ENCODE results near the gene ZDHHC8. TPM values are rescaled to one million over a fixed set of nuclear protein-coding genes. Genes with fewer than 3 reads are reported as not detected.

The ZDHHC8 gene
- total RNA-seq, 1 experiment from 2014 or later: 51.7 TPM

GRCh38 chr22:20130319-20130718, 1.3 kb upstream of the ZDHHC8 start:
- Histone ChIP-seq H4K8ac (replicated peaks; ENCODE audit: insufficient read length, low read depth, low read length) (no peak overlapping the region), H3K9me3 (ENCODE audit: control insufficient read depth, low read depth, low read length) (no peaks in the 10 kb centered on the region), H3K4me1 (ENCODE audit: insufficient read depth, low read length) (no peaks in the 10 kb centered on the region), H3K27me3 (ENCODE audit: insufficient read depth, low read length) (no peaks in the 10 kb centered on the region), H4K91ac (ENCODE audit: insufficient read length, low read depth, low read length) (no peak overlapping the region), H3K79me2 (ENCODE audit: insufficient read depth, low read length) (no peaks in the 10 kb centered on the region), H3K27ac (ENCODE audit: insufficient read length, low read depth, low read length) (no peak overlapping the region), H3K56ac (ENCODE audit: insufficient read length, low read depth, low read length) (no peak overlapping the region), H3K79me1 (ENCODE audit: insufficient read depth, low read depth, low read length, poor library complexity, severe bottlenecking) (no peaks in the 10 kb centered on the region), H3K23ac (ENCODE audit: insufficient read length, low read depth, low read length) (no peak overlapping the region), H3K9ac (ENCODE audit: extremely low read depth, insufficient read length, low read length) (no peak overlapping the region), H2BK20ac (ENCODE audit: low read depth, low read length, poor library complexity, severe bottlenecking) (no peak overlapping the region), H2BK5ac (ENCODE audit: insufficient read length, low read length) (no peak overlapping the region), H2BK12ac (ENCODE audit: insufficient read length, low read depth, low read length) (no peak overlapping the region), H4K5ac (ENCODE audit: insufficient read length, low read depth, low read length) (no peak overlapping the region), H2BK15ac (ENCODE audit: low read depth, low read length) (no peak overlapping the region), H2AFZ (ENCODE audit: low read length) (no peak overlapping the region), H3T11ph (ENCODE audit: low read length) (no peak overlapping the region), H2AK5ac (ENCODE audit: insufficient read length, low read length) (no peak overlapping the region), H3K4me2 (ENCODE audit: insufficient read depth, insufficient read length, low read length) (no peak overlapping the region), H4K20me1 (ENCODE audit: control insufficient read depth, insufficient read depth, insufficient read length) (peaks cover 2% of the 10 kb centered on the region), H2BK120ac (ENCODE audit: low read depth, low read length, poor library complexity, severe bottlenecking) (no peak overlapping the region), H3K14ac (ENCODE audit: insufficient read depth, low read length) (no peak overlapping the region), H3K4ac (ENCODE audit: low read depth, low read length) (no peak overlapping the region), H3K18ac (ENCODE audit: insufficient read length, low read depth, low read length) (no peak overlapping the region), H3K23me2 (ENCODE audit: insufficient read length, low read depth, low read length, poor library complexity, severe bottlenecking) (peaks cover 4% of the 10 kb centered on the region)
- WGBS (ENCODE audit: extremely low coverage, insufficient read length, low lambda C conversion rate): no CpG with 5 or more reads among the region's 3 CpGs
- H3K36me3 Mint-ChIP-seq (ENCODE audit: insufficient read depth in 1 of 3, low read depth in 3 of 3): peaks cover 12 to 30% (median 25%) of the 10 kb centered on the region in 3 experiments; a peak in 6 of 7 replicates
- no peak overlapping the region for H3K27ac Mint-ChIP-seq
- DNase-seq: no peak
- no peaks in the 10 kb centered on the region for H3K9me3 Mint-ChIP-seq
- H3K4me1 Mint-ChIP-seq: peaks cover 8% of the 10 kb centered on the region in 2 experiments
- H3K27me3 Mint-ChIP-seq (ENCODE audit: low read depth): no peaks in the 10 kb centered on the region; the same call in 1 of the 2 replicates
- H3K4me3 Mint-ChIP-seq: peak overlapping the region; percentile 57 to 73; a peak in 4 of 5 replicates
- TF ChIP-seq, protein P1, sequence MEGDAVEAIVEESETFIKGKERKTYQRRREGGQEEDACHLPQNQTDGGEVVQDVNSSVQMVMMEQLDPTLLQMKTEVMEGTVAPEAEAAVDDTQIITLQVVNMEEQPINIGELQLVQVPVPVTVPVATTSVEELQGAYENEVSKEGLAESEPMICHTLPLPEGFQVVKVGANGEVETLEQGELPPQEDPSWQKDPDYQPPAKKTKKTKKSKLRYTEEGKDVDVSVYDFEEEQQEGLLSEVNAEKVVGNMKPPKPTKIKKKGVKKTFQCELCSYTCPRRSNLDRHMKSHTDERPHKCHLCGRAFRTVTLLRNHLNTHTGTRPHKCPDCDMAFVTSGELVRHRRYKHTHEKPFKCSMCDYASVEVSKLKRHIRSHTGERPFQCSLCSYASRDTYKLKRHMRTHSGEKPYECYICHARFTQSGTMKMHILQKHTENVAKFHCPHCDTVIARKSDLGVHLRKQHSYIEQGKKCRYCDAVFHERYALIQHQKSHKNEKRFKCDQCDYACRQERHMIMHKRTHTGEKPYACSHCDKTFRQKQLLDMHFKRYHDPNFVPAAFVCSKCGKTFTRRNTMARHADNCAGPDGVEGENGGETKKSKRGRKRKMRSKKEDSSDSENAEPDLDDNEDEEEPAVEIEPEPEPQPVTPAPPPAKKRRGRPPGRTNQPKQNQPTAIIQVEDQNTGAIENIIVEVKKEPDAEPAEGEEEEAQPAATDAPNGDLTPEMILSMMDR (conservative IDR thresholded peaks at IDR 0.05): no peak
